Calu3 (cell line): ENCODE measurements around the gene MAP3K20. TPM values are rescaled to one million over a fixed set of nuclear protein-coding genes. Genes with fewer than 3 reads are reported as not detected.
"Not testable (repeated sequence)": the region's sequence is repeated elsewhere in the genome, so short reads cannot be mapped to it uniquely, and the experiment has no call there.

Experiments used
- BruUV-seq: library from RNA; stranded (reverse); fragments of 400-500 nt; replicated peaks from 2 replicates; lab custom pipeline; 2021; lab: Mats Ljungman, UMichigan
- CTCF ChIA-PET: fragments of 300-600 bp; sonication (Branson Sonifier 250); formaldehyde crosslinking; loops from one replicate; lab custom pipeline; 2022; ENCODE audit warnings: antibody characterized with exemption; lab: Charles Lee
- DNase-seq: peaks from one replicate; pipeline ENCODE4 v3.0.0; 2022
- H3K27ac Mint-ChIP-seq: one replicate; pipeline ENCODE4 v1.8.0; 2022; ENCODE audit warnings: mixed read lengths; ENCODE audit not compliant: unreplicated experiment
- H3K27me3 Mint-ChIP-seq: one replicate; pipeline ENCODE4 v1.8.0; 2022; ENCODE audit warnings: mixed read lengths; ENCODE audit not compliant: unreplicated experiment
- H3K36me3 Mint-ChIP-seq: one replicate; pipeline ENCODE4 v1.8.0; 2022; ENCODE audit warnings: mild to moderate bottlenecking, moderate library complexity, mixed read lengths; ENCODE audit not compliant: insufficient read depth, unreplicated experiment
- H3K4me1 Mint-ChIP-seq: one replicate; pipeline ENCODE4 v1.8.0; 2022; ENCODE audit warnings: mild to moderate bottlenecking, low read depth, mixed read lengths; ENCODE audit not compliant: unreplicated experiment
- H3K4me3 Mint-ChIP-seq: one replicate; pipeline ENCODE4 v1.8.0; 2022; ENCODE audit warnings: mild to moderate bottlenecking, low read depth, moderate library complexity, mixed read lengths; ENCODE audit not compliant: unreplicated experiment
- H3K9me3 Mint-ChIP-seq: one replicate; pipeline ENCODE4 v1.8.0; 2022; ENCODE audit warnings: low read depth, mixed read lengths; ENCODE audit not compliant: unreplicated experiment
- intact Hi-C: fragments of 100-400 bp; cut with micrococcal nuclease; formaldehyde crosslinking; loops from one replicate; pipeline ENCODE4 v1.10.0; 2022; ENCODE audit not compliant: unreplicated experiment
- total RNA-seq: library from RNA; stranded (reverse); gene quantifications from 2 replicates; pipeline ENCODE4 v1.2.3, GENCODE V29; 2022
- TF ChIP-seq, protein P1 (sequence below): fragments of 200-600 bp; IDR thresholded peaks from one replicate; pipeline ENCODE4 v1.8.0; 2022; ENCODE audit warnings: antibody characterized with exemption; ENCODE audit not compliant: unreplicated experiment

MAP3K20 gene
- total RNA-seq, 1 experiment from 2014 or later: 37.0 TPM

DNA sequence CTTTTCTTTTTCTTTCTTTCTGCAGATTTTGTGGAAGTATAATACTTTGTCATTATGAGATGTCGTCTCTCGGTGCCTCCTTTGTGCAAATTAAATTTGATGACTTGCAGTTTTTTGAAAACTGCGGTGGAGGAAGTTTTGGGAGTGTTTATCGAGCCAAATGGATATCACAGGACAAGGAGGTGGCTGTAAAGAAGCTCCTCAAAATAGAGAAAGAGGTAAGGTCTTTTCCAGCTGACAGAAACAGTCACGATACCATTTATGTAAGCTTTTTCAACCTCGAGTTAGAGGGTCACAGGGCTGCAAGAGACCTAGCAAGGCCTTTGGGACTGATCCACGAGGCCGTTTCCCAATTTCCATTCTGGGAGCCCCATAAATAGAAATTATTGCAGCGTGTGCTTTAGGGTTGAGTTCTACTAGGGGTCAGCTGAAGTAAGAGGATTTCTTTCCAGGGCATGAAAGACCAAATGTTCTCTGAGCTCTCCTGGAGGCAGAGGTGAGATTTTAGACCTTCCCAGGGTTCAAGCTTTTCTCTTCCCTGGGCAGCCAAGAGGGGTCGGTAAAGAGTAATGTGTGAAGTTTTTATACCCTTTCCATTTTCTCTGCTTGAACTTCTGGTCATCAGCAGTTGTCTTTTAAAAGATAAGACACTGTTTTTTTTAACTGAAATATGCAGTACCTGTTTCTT is 15.5 kb downstream of the MAP3K20 start:
- Mint-ChIP-seq H3K4me1 (peaks cover 41% of the 10 kb centered on the region), H3K4me3 (no peak overlapping the region), H3K9me3 (peaks cover 2% of the 10 kb centered on the region), H3K27me3 (no peaks in the 10 kb centered on the region), H3K36me3 (peaks cover 12% of the 10 kb centered on the region), H3K27ac (no peak overlapping the region)
- TF ChIP-seq, protein P1, sequence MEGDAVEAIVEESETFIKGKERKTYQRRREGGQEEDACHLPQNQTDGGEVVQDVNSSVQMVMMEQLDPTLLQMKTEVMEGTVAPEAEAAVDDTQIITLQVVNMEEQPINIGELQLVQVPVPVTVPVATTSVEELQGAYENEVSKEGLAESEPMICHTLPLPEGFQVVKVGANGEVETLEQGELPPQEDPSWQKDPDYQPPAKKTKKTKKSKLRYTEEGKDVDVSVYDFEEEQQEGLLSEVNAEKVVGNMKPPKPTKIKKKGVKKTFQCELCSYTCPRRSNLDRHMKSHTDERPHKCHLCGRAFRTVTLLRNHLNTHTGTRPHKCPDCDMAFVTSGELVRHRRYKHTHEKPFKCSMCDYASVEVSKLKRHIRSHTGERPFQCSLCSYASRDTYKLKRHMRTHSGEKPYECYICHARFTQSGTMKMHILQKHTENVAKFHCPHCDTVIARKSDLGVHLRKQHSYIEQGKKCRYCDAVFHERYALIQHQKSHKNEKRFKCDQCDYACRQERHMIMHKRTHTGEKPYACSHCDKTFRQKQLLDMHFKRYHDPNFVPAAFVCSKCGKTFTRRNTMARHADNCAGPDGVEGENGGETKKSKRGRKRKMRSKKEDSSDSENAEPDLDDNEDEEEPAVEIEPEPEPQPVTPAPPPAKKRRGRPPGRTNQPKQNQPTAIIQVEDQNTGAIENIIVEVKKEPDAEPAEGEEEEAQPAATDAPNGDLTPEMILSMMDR: no peak
- CTCF ChIA-PET: no interaction called here
- no TSS peak for BruUV-seq
- no peak for DNase-seq
- intact Hi-C loops: no loop called here

GRCh38 chr2:173091910-173092309 is 16.3 kb downstream of the MAP3K20 start:
- Mint-ChIP-seq H3K9me3 (peaks cover 2% of the 10 kb centered on the region), H3K4me1 (peaks cover 38% of the 10 kb centered on the region), H3K4me3 (no peak overlapping the region), H3K27me3 (no peaks in the 10 kb centered on the region), H3K36me3 (peaks cover 12% of the 10 kb centered on the region), H3K27ac (no peak overlapping the region)
- no TSS peak for BruUV-seq
- no peak for DNase-seq
- TF ChIP-seq, protein P1: no peak
- CTCF ChIA-PET: no interaction called here
- intact Hi-C loops: no loop called here

DNA sequence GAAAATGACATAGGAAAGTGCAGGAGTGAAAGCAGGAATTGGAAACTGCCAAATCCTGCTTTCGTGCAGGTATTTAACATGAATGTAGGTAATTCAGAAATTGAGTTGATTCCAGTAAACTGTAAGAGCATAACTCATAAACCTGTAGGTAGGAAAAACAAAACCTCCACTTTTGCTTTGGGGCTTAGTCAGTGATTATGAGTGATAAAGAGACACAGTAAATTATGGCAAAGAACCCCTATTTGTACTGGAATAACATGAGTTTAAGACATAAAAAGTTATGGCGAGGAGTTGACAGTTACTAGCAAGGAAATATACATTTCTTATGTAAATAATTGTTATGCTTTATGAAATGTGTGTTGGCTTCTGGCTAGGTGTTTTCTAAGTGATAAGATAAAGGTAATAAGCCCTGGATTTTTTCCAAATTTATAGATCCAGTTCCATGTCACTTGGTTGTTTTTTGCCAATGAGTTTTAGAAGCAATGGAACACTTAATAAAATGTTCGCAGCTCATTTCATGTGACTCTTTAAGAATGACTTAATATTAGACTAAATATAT is 17.3 kb downstream of the MAP3K20 start:
- DNase-seq: no peak
- intact Hi-C loops: no loop called here
- Mint-ChIP-seq H3K27ac (no peak overlapping the region), H3K9me3 (peaks cover under 1% of the 10 kb centered on the region), H3K4me3 (no peak overlapping the region), H3K4me1 (peaks cover 28% of the 10 kb centered on the region), H3K36me3 (peaks cover 12% of the 10 kb centered on the region), H3K27me3 (no peaks in the 10 kb centered on the region)
- BruUV-seq: no TSS peak
- CTCF ChIA-PET: no interaction called here
- TF ChIP-seq, protein P1: no peak

DNA sequence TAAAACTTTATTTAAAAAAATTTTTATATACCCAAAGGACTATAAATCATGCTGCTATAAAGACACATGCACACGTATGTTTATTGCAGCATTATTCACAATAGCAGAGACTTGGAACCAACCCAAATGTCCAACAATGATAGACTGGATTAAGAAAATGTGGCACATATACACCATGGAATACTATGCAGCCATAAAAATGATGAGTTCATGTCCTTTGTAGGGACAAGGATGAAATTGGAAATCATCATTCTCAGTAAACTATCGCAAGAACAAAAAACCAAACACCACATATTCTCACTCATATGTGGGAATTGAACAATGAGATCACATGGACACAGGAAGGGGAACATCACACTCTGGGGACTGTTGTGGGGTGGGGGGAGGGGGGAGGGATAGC is 18.0 kb downstream of the MAP3K20 start:
- H3K9me3 Mint-ChIP-seq, intact Hi-C loops, CTCF ChIA-PET, BruUV-seq, DNase-seq, H3K27me3 Mint-ChIP-seq, H3K4me3 Mint-ChIP-seq, H3K27ac Mint-ChIP-seq: not testable (repeated sequence)
- Mint-ChIP-seq H3K4me1 (peaks cover 23% of the 10 kb centered on the region), H3K36me3 (peaks cover 12% of the 10 kb centered on the region)

DNA sequence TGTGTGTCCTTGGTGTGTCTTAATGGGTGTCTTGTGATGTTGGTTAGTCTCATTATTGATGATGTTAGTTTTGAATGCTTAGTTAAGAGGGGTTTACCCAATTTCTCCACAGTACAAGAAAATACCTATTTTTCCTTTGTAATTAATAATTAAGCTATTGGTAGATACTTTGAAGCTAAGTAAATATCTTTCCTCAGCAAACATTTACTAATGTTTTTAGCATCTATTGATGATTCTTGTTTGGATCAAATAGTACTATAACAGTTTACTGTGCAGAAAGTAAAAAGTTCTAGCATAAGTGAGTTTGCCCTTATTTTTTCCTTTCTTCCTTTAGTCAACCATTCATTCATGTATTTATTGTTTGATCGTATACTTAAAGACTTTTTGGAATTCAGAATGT is 19.1 kb downstream of the MAP3K20 start:
- H3K36me3 Mint-ChIP-seq: peaks cover 12% of the 10 kb centered on the region
- intact Hi-C loops: no loop called here
- no peaks in the 10 kb centered on the region for H3K27me3 Mint-ChIP-seq
- no peak for DNase-seq
- no peak overlapping the region for H3K4me3 Mint-ChIP-seq
- BruUV-seq: no TSS peak
- no peaks in the 10 kb centered on the region for H3K9me3 Mint-ChIP-seq
- H3K4me1 Mint-ChIP-seq: peaks cover 23% of the 10 kb centered on the region
- CTCF ChIA-PET: no interaction called here
- TF ChIP-seq, protein P1: no peak
- no peak overlapping the region for H3K27ac Mint-ChIP-seq
